ENCODE data around the gene RPS16. TPM values are rescaled to one million over a fixed set of nuclear protein-coding genes. Genes with fewer than 3 reads are reported as not detected.

Gene RPS16
- total RNA-seq, 1 donor from 2014 or later = 3,724 TPM

DNA sequence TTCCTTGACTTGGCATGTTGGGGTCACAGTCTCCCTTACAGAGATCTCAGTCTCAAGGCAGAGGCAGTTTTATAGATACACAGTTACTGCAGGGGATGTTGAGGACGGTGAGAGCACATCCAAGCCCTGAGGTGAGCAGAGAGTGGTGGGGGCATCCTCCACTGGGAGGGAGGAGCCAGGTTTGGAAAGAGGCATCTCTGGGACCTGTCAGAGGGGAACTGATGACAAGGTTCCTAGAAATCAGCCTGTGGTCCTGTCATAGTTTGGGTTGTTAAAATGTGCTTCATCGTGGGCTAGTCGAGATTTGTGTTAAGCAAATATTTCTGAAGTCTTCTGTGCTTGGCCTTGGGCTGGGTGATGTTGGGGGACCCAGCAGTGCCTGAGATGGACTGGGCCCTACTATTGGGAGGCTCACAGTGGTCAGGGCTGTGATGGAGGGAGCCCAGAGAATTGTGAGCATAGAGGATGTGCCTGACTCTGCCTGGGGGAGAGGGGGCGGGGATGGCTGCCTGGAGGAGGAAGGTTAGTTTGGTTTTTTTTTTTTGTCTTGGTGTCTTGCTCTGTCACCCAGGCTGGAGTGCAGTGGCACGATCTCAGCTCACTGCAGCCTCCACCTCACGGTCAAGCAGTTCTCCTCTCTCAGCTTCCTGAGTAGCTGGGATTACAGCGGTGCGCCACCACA lies 13.5 kb upstream of the RPS16 start:
- intact Hi-C loops (cut with DNase I) = no loop called here

DNA sequence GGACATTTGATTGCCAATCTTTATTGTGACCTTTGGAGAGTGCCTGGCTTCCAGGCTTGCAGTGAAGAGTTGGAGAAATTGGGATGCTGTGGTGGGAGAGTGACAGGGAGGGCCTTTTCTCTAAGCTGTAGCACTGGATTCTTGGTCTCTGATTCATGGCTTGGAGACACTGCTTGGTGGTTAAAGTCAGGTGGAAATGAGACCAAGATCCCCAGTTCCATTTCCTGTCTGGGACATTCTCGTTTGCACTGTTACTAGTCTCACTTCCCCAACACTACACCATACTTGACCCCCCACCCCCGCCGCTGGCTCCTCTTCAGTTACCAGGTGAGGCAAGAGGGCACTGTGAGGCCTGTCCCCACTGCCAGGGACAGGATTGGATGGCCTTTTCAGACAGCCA lies 12.5 kb upstream of the RPS16 start:
- H3K27me3 ChIP-seq = no peaks in the 10 kb centered on the region
- no peak overlapping the region for H3K27ac ChIP-seq
- H3K9me3 ChIP-seq = no peaks in the 10 kb centered on the region
- intact Hi-C loops (cut with DNase I) = no loop called here
- no peak for DNase-seq (ENCODE audit: extremely low spot score in 2 of 2)
- peaks cover 57% of the 10 kb centered on the region for H3K4me1 ChIP-seq
- H3K4me3 ChIP-seq = no peak overlapping the region
- TF ChIP-seq POLR2AphosphoS5 (IDR thresholded peaks at IDR 0.05; ENCODE audit: insufficient read depth in 1 of 2, low read depth in 1 of 2) (no peak), POLR2A (IDR thresholded peaks at IDR 0.05) (no peak)
- TF ChIP-seq, protein P1, sequence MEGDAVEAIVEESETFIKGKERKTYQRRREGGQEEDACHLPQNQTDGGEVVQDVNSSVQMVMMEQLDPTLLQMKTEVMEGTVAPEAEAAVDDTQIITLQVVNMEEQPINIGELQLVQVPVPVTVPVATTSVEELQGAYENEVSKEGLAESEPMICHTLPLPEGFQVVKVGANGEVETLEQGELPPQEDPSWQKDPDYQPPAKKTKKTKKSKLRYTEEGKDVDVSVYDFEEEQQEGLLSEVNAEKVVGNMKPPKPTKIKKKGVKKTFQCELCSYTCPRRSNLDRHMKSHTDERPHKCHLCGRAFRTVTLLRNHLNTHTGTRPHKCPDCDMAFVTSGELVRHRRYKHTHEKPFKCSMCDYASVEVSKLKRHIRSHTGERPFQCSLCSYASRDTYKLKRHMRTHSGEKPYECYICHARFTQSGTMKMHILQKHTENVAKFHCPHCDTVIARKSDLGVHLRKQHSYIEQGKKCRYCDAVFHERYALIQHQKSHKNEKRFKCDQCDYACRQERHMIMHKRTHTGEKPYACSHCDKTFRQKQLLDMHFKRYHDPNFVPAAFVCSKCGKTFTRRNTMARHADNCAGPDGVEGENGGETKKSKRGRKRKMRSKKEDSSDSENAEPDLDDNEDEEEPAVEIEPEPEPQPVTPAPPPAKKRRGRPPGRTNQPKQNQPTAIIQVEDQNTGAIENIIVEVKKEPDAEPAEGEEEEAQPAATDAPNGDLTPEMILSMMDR (IDR thresholded peaks at IDR 0.05) = no peak
- H3K36me3 ChIP-seq = peaks cover 0 to 9% of the 10 kb centered on the region in 2 donors

More for the DNA sequence above, 13.5 kb upstream of the RPS16 start:
- Histone ChIP-seq H3K4me1 (peaks cover 53% of the 10 kb centered on the region), H3K27me3 (no peaks in the 10 kb centered on the region), H3K9me3 (no peaks in the 10 kb centered on the region), H3K4me3 (no peak overlapping the region), H3K36me3 (peaks cover 0 to 16% of the 10 kb centered on the region in 2 donors), H3K27ac (no peak overlapping the region)
- TF ChIP-seq POLR2A (IDR thresholded peaks at IDR 0.05) = no peak
- TF ChIP-seq, protein P1 (IDR thresholded peaks at IDR 0.05) = no peak
- TF ChIP-seq POLR2AphosphoS5 (IDR thresholded peaks at IDR 0.05; ENCODE audit: insufficient read depth in 1 of 2, low read depth in 1 of 2) = no peak
- DNase-seq (ENCODE audit: extremely low spot score in 2 of 2) = no peak

DNA sequence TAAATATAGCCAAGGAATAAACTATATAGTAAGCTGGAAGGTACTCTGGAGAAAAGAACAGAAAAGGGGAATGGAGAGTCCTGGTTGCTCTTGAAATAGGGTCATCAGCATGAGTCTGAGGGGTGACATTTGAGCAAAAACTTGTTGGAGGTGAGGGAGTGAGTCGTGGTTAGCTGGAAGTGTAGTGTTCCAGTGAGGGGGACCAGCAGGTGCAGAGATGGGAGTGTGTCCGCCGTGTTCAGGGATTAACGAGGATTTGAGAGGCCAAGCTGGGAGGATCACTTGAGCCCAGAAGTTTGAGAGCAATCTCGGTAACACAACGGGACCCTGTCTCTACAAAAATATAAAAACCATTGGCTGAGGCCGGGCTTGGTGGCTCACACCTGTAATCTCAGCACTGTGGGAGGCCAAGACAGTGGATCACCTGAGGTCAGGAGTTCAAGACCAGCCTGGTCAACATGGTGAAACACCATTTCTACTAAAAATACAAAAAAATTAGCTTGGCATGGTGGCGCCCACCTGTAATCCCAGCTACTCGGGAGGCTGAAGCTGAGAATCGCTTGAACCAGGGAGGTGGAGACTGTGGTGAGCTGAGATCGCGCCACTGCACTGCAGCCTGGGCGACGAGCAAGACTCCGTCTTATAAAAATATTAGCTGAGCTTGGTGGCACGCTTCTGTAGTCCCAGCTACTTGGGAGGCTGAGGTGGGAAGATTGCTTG lies 10.8 kb upstream of the RPS16 start:
- Histone ChIP-seq H3K4me3 (peak overlapping the region; percentile 64 to 97), H3K9me3 (no peaks in the 10 kb centered on the region), H3K36me3 (no peaks in the 10 kb centered on the region), H3K27ac (peak overlapping the region; percentile 95), H3K27me3 (no peaks in the 10 kb centered on the region), H3K4me1 (peaks cover 51% of the 10 kb centered on the region)
- no peak for DNase-seq (ENCODE audit: extremely low spot score in 2 of 2)
- TF ChIP-seq, protein P1 (IDR thresholded peaks at IDR 0.05) = no peak
- TF ChIP-seq POLR2A (IDR thresholded peaks at IDR 0.05) = no peak
- TF ChIP-seq POLR2AphosphoS5 (IDR thresholded peaks at IDR 0.05; ENCODE audit: insufficient read depth in 1 of 2, low read depth in 1 of 2) = no peak
- intact Hi-C loops (cut with DNase I) = no loop called here

DNA sequence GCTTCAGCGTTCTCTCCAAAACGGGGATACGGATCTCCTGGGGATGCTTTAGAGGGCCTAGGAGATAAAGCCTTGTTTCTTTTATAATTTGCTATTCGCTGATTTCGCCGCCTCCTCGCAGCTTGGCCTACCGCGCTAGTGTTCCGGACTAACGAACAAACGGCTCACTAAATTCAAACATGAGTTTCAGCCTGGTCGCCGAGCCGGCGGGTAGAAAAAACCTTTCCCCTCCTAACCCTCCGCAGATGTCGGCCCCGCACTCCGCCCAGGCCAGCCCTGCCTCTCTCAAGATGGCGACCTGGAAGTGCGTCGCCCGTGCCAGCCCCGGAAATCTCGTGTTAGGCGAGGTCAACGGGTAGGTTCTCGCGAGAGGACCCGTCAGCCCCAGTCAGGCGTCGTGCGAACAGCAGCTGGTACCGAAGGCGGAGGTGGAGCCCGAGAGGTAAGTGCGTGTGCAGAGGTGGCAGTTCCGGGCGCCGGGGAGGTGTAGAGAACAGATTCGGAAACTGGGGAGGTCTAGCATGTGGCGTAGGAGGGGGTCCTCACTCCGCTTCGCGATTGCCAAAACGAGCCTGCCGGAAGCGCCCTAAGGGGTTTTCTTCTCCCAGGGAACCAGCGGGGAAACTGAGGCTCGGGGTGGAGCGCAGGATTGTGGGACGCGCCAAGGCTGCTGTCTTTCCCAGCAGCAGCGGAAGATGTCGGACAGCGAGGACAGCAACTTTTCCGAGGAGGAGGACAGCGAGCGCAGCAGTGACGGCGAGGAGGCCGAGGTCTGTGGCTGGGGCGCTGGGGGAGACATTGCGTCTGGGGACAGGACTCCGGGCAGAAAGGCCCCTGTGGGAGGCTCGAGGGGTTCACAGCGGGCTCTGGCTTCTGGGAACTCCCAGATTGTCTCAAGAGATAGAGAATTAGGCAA lies 9.7 kb upstream of the RPS16 start, which contains the start of gene SUPT5H:
TSS of gene SUPT5H (plus strand) at position 387 of the 916 bp plus-strand sequence. CDS start at position 696, 309 bp downstream.
- H3K27ac ChIP-seq = peak within 1 kb of the TSS; percentile 95
- no peaks in the 10 kb centered on the region for H3K36me3 ChIP-seq
- intact Hi-C loops (cut with DNase I) = no loop called here
- TF ChIP-seq POLR2AphosphoS5 (IDR thresholded peaks at IDR 0.05; ENCODE audit: insufficient read depth in 1 of 2, low read depth in 1 of 2) (peak; percentile 99 to 100), POLR2A (IDR thresholded peaks at IDR 0.05) (peak in 1 of 2 donors; percentile 94)
- TF ChIP-seq, protein P1 (IDR thresholded peaks at IDR 0.05) = no peak
- H3K9me3 ChIP-seq = no peaks in the 10 kb centered on the region
- H3K4me1 ChIP-seq = peaks cover 51% of the 10 kb centered on the region
- peak in 1 of 2 donors; percentile 97 for DNase-seq (ENCODE audit: extremely low spot score in 2 of 2)
- peak within 1 kb of the TSS; percentile 64 to 97 for H3K4me3 ChIP-seq
- H3K27me3 ChIP-seq = no peaks in the 10 kb centered on the region

Measured in vagina (tissue), 2 donors.